ENCODE results near the gene STX3.

The STX3 gene

GRCh38 chr11:59791639-59792038, 36.5 kb downstream of the STX3 start:
- no peak overlapping the region for H3K27ac ChIP-seq
- no peaks in the 10 kb centered on the region for H3K27me3 ChIP-seq
- TF ChIP-seq CTCF (IDR thresholded peaks at IDR 0.05): no peak
- H3K36me3 ChIP-seq: peaks cover 68 to 90% (median 80%) of the 10 kb centered on the region in 3 donors
- no peak overlapping the region for H3K4me3 ChIP-seq
- DNase-seq: no peak
- peaks cover 0 to 10% (median 3%) of the 10 kb centered on the region in 4 donors for H3K4me1 ChIP-seq
- intact Hi-C loops (cut with DNase I; ENCODE audit: low total_unique reads): no loop called here
- H3K9me3 ChIP-seq: no peaks in the 10 kb centered on the region

DNA sequence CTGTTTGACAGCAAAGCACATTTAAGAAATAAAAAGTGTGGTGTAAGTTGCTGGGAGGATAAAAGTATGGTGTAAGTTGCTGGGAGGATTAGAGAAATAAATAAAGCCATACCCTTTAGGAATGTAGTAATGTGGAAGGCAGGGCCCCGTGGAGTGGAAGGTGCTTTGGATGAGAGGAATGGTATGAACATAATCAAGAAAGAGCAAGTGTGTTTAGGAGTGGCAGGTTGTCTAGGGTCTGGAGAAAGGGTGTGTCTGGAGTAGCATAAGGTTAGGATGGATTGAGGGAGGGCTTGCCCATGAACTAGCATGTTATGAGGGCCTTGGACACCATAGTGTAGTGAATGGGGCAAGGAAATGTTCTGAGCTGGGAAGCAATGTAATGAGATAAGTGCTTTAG, 37.3 kb downstream of the STX3 start:
- TF ChIP-seq CTCF (IDR thresholded peaks at IDR 0.05): no peak
- Histone ChIP-seq H3K27ac (no peak overlapping the region), H3K4me3 (no peak overlapping the region), H3K36me3 (peaks cover 74 to 99% (median 85%) of the 10 kb centered on the region in 3 donors), H3K4me1 (peaks cover 0 to 1% (median 0%) of the 10 kb centered on the region in 4 donors), H3K27me3 (no peaks in the 10 kb centered on the region), H3K9me3 (no peaks in the 10 kb centered on the region)
- no peak for DNase-seq
- intact Hi-C loops (cut with DNase I; ENCODE audit: low total_unique reads): no loop called here

DNA sequence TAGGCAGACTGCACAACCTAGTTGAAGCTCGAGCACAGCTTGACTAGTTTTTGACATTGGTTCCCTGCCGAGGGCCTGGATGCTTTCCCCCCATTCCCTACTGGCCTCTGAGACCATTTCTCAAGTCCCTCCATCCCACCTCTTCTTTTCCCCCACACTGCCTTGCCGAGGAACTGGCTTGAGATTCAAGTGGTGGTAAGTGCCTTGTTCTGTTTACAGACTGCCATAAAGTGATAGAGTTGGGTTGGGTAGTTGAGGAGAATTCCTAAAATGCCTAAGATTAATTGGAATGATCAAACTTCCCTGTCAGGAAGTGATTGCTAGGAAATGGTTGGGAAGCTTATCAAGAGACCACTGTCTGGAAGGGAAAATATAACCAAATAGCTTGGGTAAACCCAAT, 39.2 kb downstream of the STX3 start:
- H3K27ac ChIP-seq: no peak overlapping the region
- DNase-seq: no peak
- intact Hi-C loops (cut with DNase I; ENCODE audit: low total_unique reads): no loop called here
- H3K4me1 ChIP-seq: no peaks in the 10 kb centered on the region
- TF ChIP-seq CTCF (IDR thresholded peaks at IDR 0.05): no peak
- H3K36me3 ChIP-seq: peaks cover 75 to 98% (median 77%) of the 10 kb centered on the region in 3 donors
- no peaks in the 10 kb centered on the region for H3K27me3 ChIP-seq
- H3K9me3 ChIP-seq: no peaks in the 10 kb centered on the region
- no peak overlapping the region for H3K4me3 ChIP-seq

DNA sequence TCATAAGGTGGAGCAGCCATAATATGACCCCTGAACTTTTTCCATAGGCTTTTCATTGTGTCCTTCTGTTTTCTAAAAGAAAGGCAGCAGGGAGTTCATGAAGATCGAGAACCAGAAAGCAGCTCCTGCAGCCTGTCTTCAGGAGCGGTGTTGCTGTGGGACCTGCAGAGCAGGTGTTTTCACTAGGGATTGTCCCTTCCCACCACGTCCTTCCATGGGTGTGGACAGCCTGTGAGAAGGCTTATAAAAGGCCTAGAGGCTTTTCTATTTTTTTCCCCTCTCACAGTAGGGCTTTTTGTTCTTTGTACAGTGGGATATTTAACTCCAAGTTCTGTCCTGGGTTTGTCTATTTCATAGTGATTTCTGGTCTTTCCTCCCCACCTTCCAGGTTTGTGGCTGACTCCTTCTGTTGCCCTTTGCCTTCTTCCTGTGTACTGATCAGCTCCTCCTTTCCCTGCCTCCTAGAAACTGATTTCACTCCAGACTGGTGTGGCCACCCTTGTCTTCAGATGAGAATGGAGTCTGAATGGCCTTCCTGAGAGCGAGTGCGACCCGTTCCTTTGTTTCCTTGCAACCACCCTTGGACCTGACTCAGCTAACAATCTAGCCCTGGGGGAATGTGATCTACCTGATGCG, 45.3 kb downstream of the STX3 start:
- Histone ChIP-seq H3K27ac (no peak overlapping the region), H3K36me3 (peaks cover 24 to 71% (median 29%) of the 10 kb centered on the region in 3 donors), H3K4me1 (no peaks in the 10 kb centered on the region), H3K27me3 (no peaks in the 10 kb centered on the region), H3K4me3 (no peak overlapping the region), H3K9me3 (no peaks in the 10 kb centered on the region)
- no peak for DNase-seq
- TF ChIP-seq CTCF (IDR thresholded peaks at IDR 0.05): no peak
- intact Hi-C loops (cut with DNase I; ENCODE audit: low total_unique reads): loop anchor here (10.0 kb wide), 1 partner anchor 126 kb away; no protein-coding TSS in a partner anchor

- no peak for TF ChIP-seq CTCF (IDR thresholded peaks at IDR 0.05)
- Histone ChIP-seq H3K4me1 (no peaks in the 10 kb centered on the region), H3K27me3 (no peaks in the 10 kb centered on the region), H3K36me3 (peaks cover 24 to 71% (median 29%) of the 10 kb centered on the region in 3 donors), H3K27ac (no peak overlapping the region), H3K4me3 (no peak overlapping the region), H3K9me3 (no peaks in the 10 kb centered on the region)
- no peak for DNase-seq
- intact Hi-C loops (cut with DNase I; ENCODE audit: low total_unique reads): loop anchor here (10.0 kb wide), 1 partner anchor 126 kb away; no protein-coding TSS in a partner anchor
Observed at GRCh38 chr11:59801160-59801706, 46.1 kb downstream of the STX3 start.

All from tibial artery (tissue), 4 donors.